T-helper 17 cell (primary cell): ENCODE results near the gene SLC25A21. TPM values are rescaled to one million over a fixed set of nuclear protein-coding genes. Genes with fewer than 3 reads are reported as not detected.

Experiments
- ATAC-seq: fragments of 150-1000 bp; cut with Tn5 transposase; 2 replicates; pipeline ENCODE4 v1.10.0; 2021; ENCODE audit warnings: mild to moderate bottlenecking, moderate library complexity
- DNase-seq, 3 donors: peaks; one replicate each; pipeline versions ENCODE4 v3.0.0 to v3.0.0-alpha.2; 2020 to 2021
- H3K9me3 ChIP-seq: one replicate; pipeline ENCODE4 v1.7.0; 2013; ENCODE audit warnings: low read length, mild to moderate bottlenecking; ENCODE audit not compliant: control insufficient read depth, poor library complexity, severe bottlenecking
- H3K27ac Mint-ChIP-seq: one replicate; pipeline ENCODE4 v1.8.0; 2022; ENCODE audit warnings: mild to moderate bottlenecking, moderate library complexity, mixed read lengths
- H3K27me3 Mint-ChIP-seq: one replicate; pipeline ENCODE4 v1.8.0; 2022; ENCODE audit warnings: mixed read lengths
- H3K36me3 Mint-ChIP-seq: one replicate; pipeline ENCODE4 v1.8.0; 2022; ENCODE audit warnings: low read depth, mixed read lengths
- H3K4me1 Mint-ChIP-seq: one replicate; pipeline ENCODE4 v1.8.0; 2022; ENCODE audit warnings: mild to moderate bottlenecking, mixed read lengths
- H3K4me3 Mint-ChIP-seq: one replicate; pipeline ENCODE4 v1.8.0; 2022; ENCODE audit warnings: mild to moderate bottlenecking, moderate library complexity, mixed read lengths
- total RNA-seq, 4 donors: library from RNA in 2 of 4; stranded (reverse) in 2 of 4; gene quantifications; one replicate each; pipeline ENCODE4 v1.2.3 and lab custom pipeline; 2022 to 2026

SLC25A21 gene
- total RNA-seq, 2 donors from 2014 or later: not detected

- Mint-ChIP-seq H3K27me3 (no peaks in the 10 kb centered on the region), H3K4me3 (no peak overlapping the region), H3K36me3 (no peaks in the 10 kb centered on the region), H3K4me1 (no peaks in the 10 kb centered on the region), H3K27ac (no peak overlapping the region)
- no peaks in the 10 kb centered on the region for H3K9me3 ChIP-seq
- ATAC-seq: no peak
- DNase-seq: no peak
Measured at GRCh38 chr14:37034410-37035285, 137.8 kb downstream of the SLC25A21 start.

- Mint-ChIP-seq H3K27ac (no peak overlapping the region), H3K4me1 (no peaks in the 10 kb centered on the region), H3K36me3 (no peaks in the 10 kb centered on the region), H3K27me3 (no peaks in the 10 kb centered on the region), H3K4me3 (no peak overlapping the region)
- DNase-seq (no peak), ATAC-seq (no peak)
- no peaks in the 10 kb centered on the region for H3K9me3 ChIP-seq
Measured at GRCh38 chr14:37032863-37033262, 139.5 kb downstream of the SLC25A21 start.

GRCh38 chr14:37027188-37027824, 145.1 kb downstream of the SLC25A21 start:
- H3K36me3 Mint-ChIP-seq: no peaks in the 10 kb centered on the region
- no peaks in the 10 kb centered on the region for H3K9me3 ChIP-seq
- no peaks in the 10 kb centered on the region for H3K27me3 Mint-ChIP-seq
- ATAC-seq (no peak), DNase-seq (no peak)
- no peak overlapping the region for H3K27ac Mint-ChIP-seq
- H3K4me1 Mint-ChIP-seq: no peaks in the 10 kb centered on the region
- no peak overlapping the region for H3K4me3 Mint-ChIP-seq

GRCh38 chr14:37023875-37024565, 148.4 kb downstream of the SLC25A21 start:
- H3K27me3 Mint-ChIP-seq: no peaks in the 10 kb centered on the region
- ATAC-seq (no peak), DNase-seq (no peak)
- H3K9me3 ChIP-seq: no peaks in the 10 kb centered on the region
- H3K36me3 Mint-ChIP-seq: no peaks in the 10 kb centered on the region
- no peaks in the 10 kb centered on the region for H3K4me1 Mint-ChIP-seq
- H3K4me3 Mint-ChIP-seq: no peak overlapping the region
- H3K27ac Mint-ChIP-seq: no peak overlapping the region

GRCh38 chr14:37021390-37021789, 151.0 kb downstream of the SLC25A21 start:
- no peak for ATAC-seq
- H3K9me3 ChIP-seq: no peaks in the 10 kb centered on the region
- no peaks in the 10 kb centered on the region for H3K36me3 Mint-ChIP-seq
- no peaks in the 10 kb centered on the region for H3K27me3 Mint-ChIP-seq
- no peak overlapping the region for H3K4me3 Mint-ChIP-seq
- DNase-seq: no peak
- no peaks in the 10 kb centered on the region for H3K4me1 Mint-ChIP-seq
- H3K27ac Mint-ChIP-seq: no peak overlapping the region

- DNase-seq (no peak), ATAC-seq (no peak)
- no peaks in the 10 kb centered on the region for H3K36me3 Mint-ChIP-seq
- no peaks in the 10 kb centered on the region for H3K4me1 Mint-ChIP-seq
- H3K9me3 ChIP-seq: no peaks in the 10 kb centered on the region
- H3K4me3 Mint-ChIP-seq: no peak overlapping the region
- H3K27ac Mint-ChIP-seq: no peak overlapping the region
- no peaks in the 10 kb centered on the region for H3K27me3 Mint-ChIP-seq
Measured at GRCh38 chr14:37019488-37019887, 152.9 kb downstream of the SLC25A21 start.

- no peaks in the 10 kb centered on the region for H3K36me3 Mint-ChIP-seq
- H3K27ac Mint-ChIP-seq: no peak overlapping the region
- DNase-seq (no peak), ATAC-seq (no peak)
- no peaks in the 10 kb centered on the region for H3K9me3 ChIP-seq
- no peak overlapping the region for H3K4me3 Mint-ChIP-seq
- H3K4me1 Mint-ChIP-seq: no peaks in the 10 kb centered on the region
- no peaks in the 10 kb centered on the region for H3K27me3 Mint-ChIP-seq
Measured at GRCh38 chr14:37018571-37019240, 153.7 kb downstream of the SLC25A21 start.

- no peaks in the 10 kb centered on the region for H3K4me1 Mint-ChIP-seq
- no peak for ATAC-seq
- no peak overlapping the region for H3K4me3 Mint-ChIP-seq
Measured at GRCh38 chr14:37013078-37013477, 159.3 kb downstream of the SLC25A21 start.

GRCh38 chr14:36998686-36999085, 173.7 kb downstream of the SLC25A21 start:
- Mint-ChIP-seq H3K27me3 (no peaks in the 10 kb centered on the region), H3K36me3 (no peaks in the 10 kb centered on the region), H3K27ac (no peak overlapping the region), H3K4me3 (no peak overlapping the region), H3K4me1 (no peaks in the 10 kb centered on the region)
- ATAC-seq: no peak
- no peak for DNase-seq
- H3K9me3 ChIP-seq: no peaks in the 10 kb centered on the region

More at GRCh38 chr14:37013078-37013477, 159.3 kb downstream of the SLC25A21 start:
- Mint-ChIP-seq H3K27me3 (no peaks in the 10 kb centered on the region), H3K27ac (no peak overlapping the region), H3K36me3 (no peaks in the 10 kb centered on the region)
- no peak for DNase-seq
- no peaks in the 10 kb centered on the region for H3K9me3 ChIP-seq

GRCh38 chr14:36997843-36998242, 174.6 kb downstream of the SLC25A21 start:
- H3K4me3 Mint-ChIP-seq: no peak overlapping the region
- H3K9me3 ChIP-seq: no peaks in the 10 kb centered on the region
- no peak overlapping the region for H3K27ac Mint-ChIP-seq
- no peaks in the 10 kb centered on the region for H3K4me1 Mint-ChIP-seq
- H3K36me3 Mint-ChIP-seq: no peaks in the 10 kb centered on the region
- no peaks in the 10 kb centered on the region for H3K27me3 Mint-ChIP-seq
- ATAC-seq (no peak), DNase-seq (no peak)

GRCh38 chr14:36996857-36997590, 175.4 kb downstream of the SLC25A21 start:
- H3K4me3 Mint-ChIP-seq: no peak overlapping the region
- ATAC-seq: no peak
- H3K4me1 Mint-ChIP-seq: no peaks in the 10 kb centered on the region
- H3K9me3 ChIP-seq: no peaks in the 10 kb centered on the region
- no peak for DNase-seq
- H3K27me3 Mint-ChIP-seq: no peaks in the 10 kb centered on the region
- H3K27ac Mint-ChIP-seq: no peak overlapping the region
- H3K36me3 Mint-ChIP-seq: no peaks in the 10 kb centered on the region

GRCh38 chr14:36996133-36996856, 176.1 kb downstream of the SLC25A21 start:
- Mint-ChIP-seq H3K27ac (no peak overlapping the region), H3K4me3 (no peak overlapping the region), H3K4me1 (no peaks in the 10 kb centered on the region), H3K27me3 (no peaks in the 10 kb centered on the region), H3K36me3 (no peaks in the 10 kb centered on the region)
- no peak for ATAC-seq
- no peak for DNase-seq
- no peaks in the 10 kb centered on the region for H3K9me3 ChIP-seq
